ENCODE results near the gene SMIM20.

Gene SMIM20

GRCh38 chr4:25966171-25966570, 52.2 kb downstream of the SMIM20 start:
- H2BK12ac ChIP-seq (ENCODE audit: low read length): no peak overlapping the region
- H3K79me2 ChIP-seq (ENCODE audit: control insufficient read depth, insufficient read depth, low read length, poor library complexity): no peaks in the 10 kb centered on the region
- no CpG with 5 or more reads among the region's 3 CpGs for WGBS (ENCODE audit: extremely low coverage, insufficient coverage, insufficient read length)
- H3K79me1 ChIP-seq (ENCODE audit: low read length): peaks cover 7% of the 10 kb centered on the region
- no peak overlapping the region for H3K4me3 ChIP-seq (ENCODE audit: low read depth, low read length)
- H3K27me3 ChIP-seq (ENCODE audit: insufficient read depth, low read length): no peaks in the 10 kb centered on the region
- H3K27ac ChIP-seq (ENCODE audit: low read depth, low read length): no peak overlapping the region
- H4K12ac ChIP-seq (ENCODE audit: low read depth, low read length): no peak overlapping the region
- no peaks in the 10 kb centered on the region for H3K36me3 ChIP-seq (ENCODE audit: control insufficient read depth in 1 of 2, insufficient read depth in 2 of 2, low read length in 2 of 2)
- H2BK5ac ChIP-seq (ENCODE audit: low read depth, low read length, poor library complexity): no peak overlapping the region
- H2BK120ac ChIP-seq (ENCODE audit: insufficient read depth, low read length, poor library complexity): no peak overlapping the region
- H3K14ac ChIP-seq (ENCODE audit: low read length): no peak overlapping the region
- no peak overlapping the region for H3K9ac ChIP-seq (ENCODE audit: low read length)
- no peak overlapping the region for H3K4me2 ChIP-seq (ENCODE audit: low read length)
- no peak overlapping the region for H4K91ac ChIP-seq (ENCODE audit: low read depth, low read length)
- H3K4ac ChIP-seq (ENCODE audit: low read depth, low read length): no peak overlapping the region
- DNase-seq: peak in 1 of 2 donors; percentile 36
- no peak overlapping the region for H3K23ac ChIP-seq (ENCODE audit: low read length)
- no peak overlapping the region for H2AFZ ChIP-seq (ENCODE audit: insufficient read depth, low read length, poor library complexity)
- H3K4me1 ChIP-seq (ENCODE audit: control insufficient read depth in 1 of 2, insufficient read depth in 2 of 2, low read length in 2 of 2): peaks cover 11% of the 10 kb centered on the region in 2 experiments
- no peaks in the 10 kb centered on the region for H3K9me3 ChIP-seq (ENCODE audit: insufficient read depth, low read depth, low read length)
- H4K8ac ChIP-seq (ENCODE audit: low read depth, low read length): no peak overlapping the region
- no peak overlapping the region for H3K18ac ChIP-seq (ENCODE audit: low read length)
- no peak overlapping the region for H2AK5ac ChIP-seq (ENCODE audit: low read length)

- Histone ChIP-seq H3K4ac (ENCODE audit: low read depth, low read length) (no peak overlapping the region), H3K9ac (ENCODE audit: low read length) (no peak overlapping the region), H3K27me3 (ENCODE audit: insufficient read depth, low read length) (no peaks in the 10 kb centered on the region)
Observed at GRCh38 chr4:25969374-25970155, 55.5 kb downstream of the SMIM20 start.

GRCh38 chr4:25970226-25970675, 56.2 kb downstream of the SMIM20 start:
- Histone ChIP-seq H3K4me2 (ENCODE audit: low read length) (no peak overlapping the region), H3K4ac (ENCODE audit: low read depth, low read length) (no peak overlapping the region), H3K27me3 (ENCODE audit: insufficient read depth, low read length) (no peaks in the 10 kb centered on the region), H2AK5ac (ENCODE audit: low read length) (no peak overlapping the region), H2BK12ac (ENCODE audit: low read length) (peak overlapping the region; percentile 25), H3K36me3 (ENCODE audit: control insufficient read depth in 1 of 2, insufficient read depth in 2 of 2, low read length in 2 of 2) (no peaks in the 10 kb centered on the region), H3K79me2 (ENCODE audit: control insufficient read depth, insufficient read depth, low read length, poor library complexity) (no peaks in the 10 kb centered on the region), H2BK120ac (ENCODE audit: insufficient read depth, low read length, poor library complexity) (peak overlapping the region; percentile 49), H3K9ac (ENCODE audit: low read length) (no peak overlapping the region), H3K23ac (ENCODE audit: low read length) (no peak overlapping the region), H2BK5ac (ENCODE audit: low read depth, low read length, poor library complexity) (peak overlapping the region; percentile 19), H3K79me1 (ENCODE audit: low read length) (peaks cover 9% of the 10 kb centered on the region), H3K4me1 (ENCODE audit: control insufficient read depth in 1 of 2, insufficient read depth in 2 of 2, low read length in 2 of 2) (peaks cover 11 to 13% of the 10 kb centered on the region in 2 experiments), H2AFZ (ENCODE audit: insufficient read depth, low read length, poor library complexity) (peak overlapping the region; percentile 56), H4K8ac (ENCODE audit: low read depth, low read length) (peak overlapping the region; percentile 36), H3K4me3 (ENCODE audit: low read depth, low read length) (no peak overlapping the region), H3K18ac (ENCODE audit: low read length) (peak overlapping the region; percentile 38), H3K27ac (ENCODE audit: low read depth, low read length) (no peak overlapping the region), H3K14ac (ENCODE audit: low read length) (peak overlapping the region; percentile 20), H3K9me3 (ENCODE audit: insufficient read depth, low read depth, low read length) (no peaks in the 10 kb centered on the region), H4K12ac (ENCODE audit: low read depth, low read length) (peak overlapping the region; percentile 71), H4K91ac (ENCODE audit: low read depth, low read length) (peak overlapping the region; percentile 23)
- DNase-seq: peak in 1 of 2 donors; percentile 60
- no CpG with 5 or more reads among the region's 13 CpGs for WGBS (ENCODE audit: extremely low coverage, insufficient coverage, insufficient read length)

More at GRCh38 chr4:25969374-25970155, 55.5 kb downstream of the SMIM20 start:
- Histone ChIP-seq H3K18ac (ENCODE audit: low read length) (no peak overlapping the region), H3K4me1 (ENCODE audit: control insufficient read depth in 1 of 2, insufficient read depth in 2 of 2, low read length in 2 of 2) (peaks cover 11 to 13% of the 10 kb centered on the region in 2 experiments), H4K91ac (ENCODE audit: low read depth, low read length) (no peak overlapping the region), H3K14ac (ENCODE audit: low read length) (no peak overlapping the region), H4K12ac (ENCODE audit: low read depth, low read length) (no peak overlapping the region), H2AFZ (ENCODE audit: insufficient read depth, low read length, poor library complexity) (no peak overlapping the region), H2BK120ac (ENCODE audit: insufficient read depth, low read length, poor library complexity) (no peak overlapping the region), H3K4me2 (ENCODE audit: low read length) (no peak overlapping the region), H3K79me2 (ENCODE audit: control insufficient read depth, insufficient read depth, low read length, poor library complexity) (no peaks in the 10 kb centered on the region), H2AK5ac (ENCODE audit: low read length) (no peak overlapping the region), H4K8ac (ENCODE audit: low read depth, low read length) (no peak overlapping the region), H3K4me3 (ENCODE audit: low read depth, low read length) (no peak overlapping the region), H3K36me3 (ENCODE audit: control insufficient read depth in 1 of 2, insufficient read depth in 2 of 2, low read length in 2 of 2) (no peaks in the 10 kb centered on the region), H3K79me1 (ENCODE audit: low read length) (peaks cover 9% of the 10 kb centered on the region), H2BK5ac (ENCODE audit: low read depth, low read length, poor library complexity) (no peak overlapping the region), H3K23ac (ENCODE audit: low read length) (no peak overlapping the region), H2BK12ac (ENCODE audit: low read length) (no peak overlapping the region), H3K9me3 (ENCODE audit: insufficient read depth, low read depth, low read length) (no peaks in the 10 kb centered on the region), H3K27ac (ENCODE audit: low read depth, low read length) (no peak overlapping the region)
- no CpG with 5 or more reads among the region's 13 CpGs for WGBS (ENCODE audit: extremely low coverage, insufficient coverage, insufficient read length)
- no peak for DNase-seq

GRCh38 chr4:25970691-25971432, 56.8 kb downstream of the SMIM20 start:
- H2BK120ac ChIP-seq (ENCODE audit: insufficient read depth, low read length, poor library complexity): peak overlapping the region; percentile 49
- no peak overlapping the region for H3K23ac ChIP-seq (ENCODE audit: low read length)
- no peak overlapping the region for H3K4ac ChIP-seq (ENCODE audit: low read depth, low read length)
- H3K9me3 ChIP-seq (ENCODE audit: insufficient read depth, low read depth, low read length): no peaks in the 10 kb centered on the region
- no peak overlapping the region for H3K4me2 ChIP-seq (ENCODE audit: low read length)
- no peak overlapping the region for H3K27ac ChIP-seq (ENCODE audit: low read depth, low read length)
- H3K14ac ChIP-seq (ENCODE audit: low read length): peak overlapping the region; percentile 15
- H2AFZ ChIP-seq (ENCODE audit: insufficient read depth, low read length, poor library complexity): peak overlapping the region; percentile 40
- peak overlapping the region; percentile 22 for H4K8ac ChIP-seq (ENCODE audit: low read depth, low read length)
- H4K91ac ChIP-seq (ENCODE audit: low read depth, low read length): peak overlapping the region; percentile 23
- H2AK5ac ChIP-seq (ENCODE audit: low read length): peak overlapping the region; percentile 45
- peak overlapping the region; percentile 25 for H2BK12ac ChIP-seq (ENCODE audit: low read length)
- peak overlapping the region; percentile 71 for H4K12ac ChIP-seq (ENCODE audit: low read depth, low read length)
- no peak overlapping the region for H3K4me3 ChIP-seq (ENCODE audit: low read depth, low read length)
- H3K9ac ChIP-seq (ENCODE audit: low read length): no peak overlapping the region
- peak; percentile 59 to 90 for DNase-seq
- H3K36me3 ChIP-seq (ENCODE audit: control insufficient read depth in 1 of 2, insufficient read depth in 2 of 2, low read length in 2 of 2): no peaks in the 10 kb centered on the region
- peaks cover 9% of the 10 kb centered on the region for H3K79me1 ChIP-seq (ENCODE audit: low read length)
- no CpG with 5 or more reads among the region's 6 CpGs for WGBS (ENCODE audit: extremely low coverage, insufficient coverage, insufficient read length)
- H3K18ac ChIP-seq (ENCODE audit: low read length): peak overlapping the region; percentile 38
- H3K27me3 ChIP-seq (ENCODE audit: insufficient read depth, low read length): no peaks in the 10 kb centered on the region
- H3K4me1 ChIP-seq (ENCODE audit: control insufficient read depth in 1 of 2, insufficient read depth in 2 of 2, low read length in 2 of 2): peaks cover 11 to 13% of the 10 kb centered on the region in 2 experiments
- peak overlapping the region; percentile 19 for H2BK5ac ChIP-seq (ENCODE audit: low read depth, low read length, poor library complexity)
- H3K79me2 ChIP-seq (ENCODE audit: control insufficient read depth, insufficient read depth, low read length, poor library complexity): no peaks in the 10 kb centered on the region
